SK-N-MC (cell line): ENCODE measurements around the gene DNPH1.

ENCODE experiments used
- EZH2 ChIP-seq: fragments of 200-600 bp; sonication (generic); IDR thresholded peaks from one replicate; pipeline ENCODE4 v1.6.1; 2017; ENCODE audit warnings: antibody characterized with exemption
- FOXP2 ChIP-seq: optimal IDR thresholded peaks from 2 replicates; pipeline ENCODE3; 2011; ENCODE audit warnings: mild to moderate bottlenecking, moderate library complexity; ENCODE audit not compliant: insufficient read depth; ENCODE audit errors: extremely low read length, control extremely low read depth
- POLR2AphosphoS5 ChIP-seq: IDR thresholded peaks from 2 replicates; pipeline ENCODE4 v1.6.1; 2012; ENCODE audit warnings: mild to moderate bottlenecking, low read depth, low read length, borderline replicate concordance

- TF ChIP-seq EZH2: no peak
- TF ChIP-seq POLR2AphosphoS5: no peak
- TF ChIP-seq FOXP2: no peak
Measured at GRCh38 chr6:43231053-43231452, 1.8 kb upstream of the DNPH1 start.
